Stimulated activated CD4-positive, alpha-beta T cell treated with anti-CD3 and anti-CD28 coated beads, Interleukin-12 subunit alpha, Interleukin-12 subunit beta, amount 100 ng/mL, for 4 hours (primary cell): ENCODE results near the gene CASQ1.
A peak's percentile ranks its signal among the peaks of the same experiment; 100 is the strongest.

ENCODE experiments used
- DNase-seq: peaks from one replicate; pipeline ENCODE4 v3.0.0-alpha.2; 2020

Gene CASQ1

GRCh38 chr1:160168609-160169369, 21.6 kb upstream of the CASQ1 start:
- DNase-seq, result no peak

- no peak for DNase-seq
These were observed 20.6 kb upstream of the CASQ1 start for GRCh38 chr1:160169553-160170399.

- DNase-seq, result no peak
These were observed 19.0 kb upstream of the CASQ1 start for GRCh38 chr1:160171354-160171753.

GRCh38 chr1:160171980-160172379, 18.4 kb upstream of the CASQ1 start:
- no peak for DNase-seq

GRCh38 chr1:160177231-160177630, 13.1 kb upstream of the CASQ1 start:
- no peak for DNase-seq

- DNase-seq, result no peak
These were observed 12.7 kb upstream of the CASQ1 start for GRCh38 chr1:160177667-160178066.

GRCh38 chr1:160178731-160179130, 11.6 kb upstream of the CASQ1 start:
- DNase-seq, result no peak

GRCh38 chr1:160179336-160179735, 11.0 kb upstream of the CASQ1 start:
- no peak for DNase-seq

- no peak for DNase-seq
These were observed 4.1 kb upstream of the CASQ1 start for GRCh38 chr1:160186246-160186645.

- DNase-seq, result no peak
These were observed 3.6 kb upstream of the CASQ1 start for GRCh38 chr1:160186729-160187128.

- DNase-seq, result no peak
These were observed 3.0 kb upstream of the CASQ1 start for GRCh38 chr1:160187407-160187806.

GRCh38 chr1:160188341-160188740, 2.0 kb upstream of the CASQ1 start:
- DNase-seq, result no peak

- no peak for DNase-seq
These were observed 1.4 kb downstream of the CASQ1 start for GRCh38 chr1:160191756-160192155.

- DNase-seq, result no peak
These were observed 1.9 kb downstream of the CASQ1 start for GRCh38 chr1:160192234-160192633.

GRCh38 chr1:160193091-160193819, 2.9 kb downstream of the CASQ1 start:
- DNase-seq, result peak; percentile 79

- no peak for DNase-seq
These were observed 3.7 kb downstream of the CASQ1 start for GRCh38 chr1:160193832-160194736.

- no peak for DNase-seq
These were observed 4.3 kb downstream of the CASQ1 start for GRCh38 chr1:160194737-160195059.

GRCh38 chr1:160196143-160196542, 5.8 kb downstream of the CASQ1 start:
- DNase-seq, result no peak

GRCh38 chr1:160197231-160197630, 6.9 kb downstream of the CASQ1 start:
- no peak for DNase-seq

- DNase-seq, result no peak
These were observed 10.4 kb downstream of the CASQ1 start for GRCh38 chr1:160200786-160201185.

- no peak for DNase-seq
These were observed 14.3 kb downstream of the CASQ1 start for GRCh38 chr1:160204526-160205241.
